ENCODE measurements around the gene TSPAN15. TPM values are rescaled to one million over a fixed set of nuclear protein-coding genes. Genes with fewer than 3 reads are reported as not detected.

TSPAN15 gene
- total RNA-seq, 1 experiment from 2014 or later: 7.7 TPM

GRCh38 chr10:69434926-69435325 is 16.3 kb upstream of the TSPAN15 start:
- Histone ChIP-seq H4K8ac (replicated peaks; ENCODE audit: insufficient read length, low read depth, low read length) (no peak overlapping the region), H2AK5ac (ENCODE audit: insufficient read length, low read length) (no peak overlapping the region), H2AFZ (ENCODE audit: low read length) (no peak overlapping the region), H3K27ac (ENCODE audit: insufficient read length, low read depth, low read length) (no peak overlapping the region), H3K4me2 (ENCODE audit: insufficient read depth, insufficient read length, low read length) (no peak overlapping the region), H3K79me1 (ENCODE audit: insufficient read depth, low read depth, low read length, poor library complexity, severe bottlenecking) (no peaks in the 10 kb centered on the region), H2BK20ac (ENCODE audit: low read depth, low read length, poor library complexity, severe bottlenecking) (no peak overlapping the region), H4K5ac (ENCODE audit: insufficient read length, low read depth, low read length) (no peak overlapping the region), H3K4me1 (ENCODE audit: insufficient read depth, low read length) (no peaks in the 10 kb centered on the region), H3T11ph (ENCODE audit: low read length) (no peak overlapping the region), H2BK12ac (ENCODE audit: insufficient read length, low read depth, low read length) (no peak overlapping the region), H3K27me3 (ENCODE audit: insufficient read depth, low read length) (no peaks in the 10 kb centered on the region), H3K79me2 (ENCODE audit: insufficient read depth, low read length) (no peaks in the 10 kb centered on the region), H3K18ac (ENCODE audit: insufficient read length, low read depth, low read length) (no peak overlapping the region), H2BK120ac (ENCODE audit: low read depth, low read length, poor library complexity, severe bottlenecking) (no peak overlapping the region), H3K4ac (ENCODE audit: low read depth, low read length) (no peak overlapping the region), H2BK5ac (ENCODE audit: insufficient read length, low read length) (no peak overlapping the region), H4K91ac (ENCODE audit: insufficient read length, low read depth, low read length) (no peak overlapping the region), H3K23me2 (ENCODE audit: insufficient read length, low read depth, low read length, poor library complexity, severe bottlenecking) (no peaks in the 10 kb centered on the region), H3K9ac (ENCODE audit: extremely low read depth, insufficient read length, low read length) (no peak overlapping the region), H3K9me3 (ENCODE audit: control insufficient read depth, low read depth, low read length) (no peaks in the 10 kb centered on the region), H2BK15ac (ENCODE audit: low read depth, low read length) (no peak overlapping the region), H3K23ac (ENCODE audit: insufficient read length, low read depth, low read length) (no peak overlapping the region), H3K14ac (ENCODE audit: insufficient read depth, low read length) (no peak overlapping the region; the same call in 1 of the 2 replicates), H3K56ac (ENCODE audit: insufficient read length, low read depth, low read length) (no peak overlapping the region), H4K20me1 (ENCODE audit: control insufficient read depth, insufficient read depth, insufficient read length) (no peaks in the 10 kb centered on the region)
- Mint-ChIP-seq H3K27me3 (ENCODE audit: low read depth) (peaks cover 27% of the 10 kb centered on the region), H3K36me3 (ENCODE audit: insufficient read depth in 1 of 3, low read depth in 3 of 3) (no peaks in the 10 kb centered on the region), H3K4me3 (no peak overlapping the region), H3K27ac (no peak overlapping the region), H3K9me3 (peaks cover 0 to 4% of the 10 kb centered on the region in 2 experiments; a peak in 2 of 5 replicates), H3K4me1 (peaks cover 2 to 8% of the 10 kb centered on the region in 2 experiments; a peak in 3 of 4 replicates)
- WGBS (ENCODE audit: extremely low coverage, insufficient read length, low lambda C conversion rate): no CpG with 5 or more reads among the region's 11 CpGs
- no peak for DNase-seq
- TF ChIP-seq CTCF (conservative IDR thresholded peaks at IDR 0.05): no peak

Data from H9 (cell line).